ENCODE results near the gene EEPD1.
"Not testable (repeated sequence)": the region's sequence is repeated elsewhere in the genome, so short reads cannot be mapped to it uniquely, and the experiment has no call there.

The EEPD1 gene

GRCh38 chr7:36304099-36304425 is 151.0 kb downstream of the EEPD1 start:
- DNase-seq = no peak

GRCh38 chr7:36305226-36305625 is 152.2 kb downstream of the EEPD1 start:
- no peak for DNase-seq

DNA sequence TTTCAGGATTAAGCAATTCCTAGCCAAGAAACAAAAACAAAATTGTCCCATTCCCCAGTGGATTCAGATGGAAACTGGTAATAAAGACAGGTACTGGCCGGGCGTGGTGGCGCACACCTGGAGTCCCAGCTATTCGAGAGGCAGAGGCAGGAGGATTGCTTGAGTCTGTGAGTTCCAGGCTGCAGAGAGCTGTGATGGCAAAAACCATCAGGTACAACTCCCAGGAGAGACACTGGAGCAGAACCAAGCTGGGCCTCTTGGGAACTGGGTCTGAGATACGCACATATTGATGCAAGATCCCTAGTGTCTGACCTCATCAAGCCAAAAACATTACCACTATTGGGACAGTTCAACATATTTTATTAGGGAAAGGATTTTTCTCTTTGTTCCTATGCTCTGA is 152.6 kb downstream of the EEPD1 start:
- no peak for DNase-seq

- DNase-seq = no peak
Measured at GRCh38 chr7:36306222-36306621, 153.2 kb downstream of the EEPD1 start.

DNA sequence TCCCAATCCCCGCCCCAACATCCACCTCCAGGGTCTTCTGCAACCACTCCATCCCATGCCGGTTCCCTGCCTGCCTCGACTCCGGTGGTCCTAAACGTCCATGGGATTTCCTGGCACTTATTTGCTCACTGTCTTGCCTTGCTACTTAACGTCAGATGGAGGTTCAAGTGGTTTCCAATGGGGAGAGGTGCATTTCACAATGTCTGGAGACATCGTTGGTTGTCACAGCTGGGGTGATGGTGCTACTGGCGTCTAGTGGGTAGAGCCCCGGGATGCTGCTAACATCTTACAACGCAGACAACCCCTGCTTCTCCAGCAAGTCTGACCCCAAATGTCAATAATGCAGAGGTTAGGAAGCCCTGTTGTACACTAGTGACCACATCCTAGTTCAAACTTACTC is 153.7 kb downstream of the EEPD1 start:
- DNase-seq = no peak

- no peak for DNase-seq
Measured at GRCh38 chr7:36308031-36308430, 155.0 kb downstream of the EEPD1 start.

DNA sequence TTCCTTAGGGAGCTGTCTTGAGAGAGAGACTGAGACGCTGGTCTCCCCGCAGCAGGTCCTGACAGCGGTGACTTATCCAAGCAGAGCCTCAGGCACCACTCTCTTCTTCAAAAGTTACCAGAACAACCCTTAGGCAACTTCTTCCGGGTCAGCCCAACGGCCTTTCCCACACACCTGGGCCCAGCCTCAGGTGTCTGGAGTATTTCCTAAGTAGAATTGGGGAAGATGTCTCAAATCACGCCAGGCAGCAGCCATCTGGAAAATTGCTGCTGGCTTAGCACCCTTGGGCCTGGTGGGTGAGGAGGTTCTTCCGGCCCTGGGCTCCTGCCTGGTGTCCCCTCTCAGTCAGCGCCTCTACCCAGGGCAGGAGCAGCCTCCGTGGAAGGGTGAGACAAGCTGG is 156.2 kb downstream of the EEPD1 start:
- no peak for DNase-seq

- DNase-seq = no peak
Measured at GRCh38 chr7:36309716-36310115, 156.7 kb downstream of the EEPD1 start.

GRCh38 chr7:36310897-36311296 is 157.8 kb downstream of the EEPD1 start:
- DNase-seq = no peak

DNA sequence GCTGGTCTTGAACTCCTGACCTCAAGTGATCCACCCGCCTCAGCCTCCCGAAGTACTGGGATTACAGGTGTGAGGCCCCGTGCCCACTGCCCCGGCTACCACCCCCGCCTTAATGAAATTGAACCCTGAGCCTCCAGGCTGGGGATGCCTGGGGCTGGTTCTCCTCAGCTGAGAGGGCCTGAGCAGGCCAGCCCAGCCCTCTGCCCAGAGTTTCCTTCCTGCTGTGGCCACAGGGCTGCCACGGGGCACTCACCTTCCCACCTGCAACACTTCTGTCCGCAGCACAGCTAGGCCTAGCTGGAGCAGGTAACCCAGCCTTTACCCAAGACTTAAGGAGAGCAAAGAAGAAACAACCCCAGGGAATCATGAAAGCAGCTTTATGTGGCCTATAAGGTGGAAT is 158.5 kb downstream of the EEPD1 start:
- no peak for DNase-seq

DNA sequence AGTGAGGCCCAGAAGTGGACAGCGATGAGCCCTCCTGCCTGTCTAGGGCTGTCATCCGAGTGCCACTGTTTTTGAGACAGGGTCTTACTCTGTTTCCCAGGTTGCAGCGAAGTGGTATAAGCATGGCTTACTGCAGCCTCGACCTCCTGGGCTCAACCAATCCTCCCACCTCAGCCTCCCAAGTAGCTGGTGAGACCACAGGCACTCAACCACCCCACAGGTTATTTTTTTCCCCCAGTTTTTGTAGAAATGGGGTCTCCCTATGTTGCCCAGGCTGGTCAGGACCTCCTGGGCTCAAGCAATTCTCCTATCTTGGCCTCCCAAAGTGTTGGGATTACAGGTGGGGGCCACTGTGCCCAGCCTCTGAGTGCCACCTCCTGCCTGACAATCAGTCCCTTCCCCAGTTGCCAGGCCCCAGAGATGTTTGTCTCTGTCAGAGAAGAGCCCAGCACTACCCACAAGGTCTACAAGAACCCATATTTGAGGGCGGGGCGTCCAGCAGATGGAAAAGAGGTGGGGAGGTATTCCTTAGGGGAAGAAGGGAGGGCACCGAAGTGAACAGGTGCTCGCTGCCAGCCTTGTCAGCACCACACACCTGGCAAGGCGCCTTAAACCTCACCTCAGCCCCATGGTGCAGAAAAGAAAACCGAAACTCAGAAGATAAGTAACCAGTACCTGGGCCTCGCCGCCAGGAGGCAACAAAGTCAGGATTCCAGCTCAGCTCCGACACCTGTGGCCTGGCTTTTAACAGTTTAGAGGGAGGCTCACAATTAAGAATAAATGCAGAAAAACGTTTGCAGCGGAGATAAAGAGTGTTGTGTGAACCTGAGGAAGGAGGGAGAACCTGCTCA is 159.2 kb downstream of the EEPD1 start:
- DNase-seq = peak; percentile 96

- no peak for DNase-seq
Measured at GRCh38 chr7:36312915-36313334, 159.9 kb downstream of the EEPD1 start.

- no peak for DNase-seq
Measured at GRCh38 chr7:36313607-36314006, 160.6 kb downstream of the EEPD1 start.

- no peak for DNase-seq
Measured at GRCh38 chr7:36314491-36314890, 161.4 kb downstream of the EEPD1 start.

- DNase-seq = peak; percentile 4
Measured at GRCh38 chr7:36315309-36315944, 162.4 kb downstream of the EEPD1 start.

- no peak for DNase-seq
Measured at GRCh38 chr7:36316319-36316718, 163.3 kb downstream of the EEPD1 start.

DNA sequence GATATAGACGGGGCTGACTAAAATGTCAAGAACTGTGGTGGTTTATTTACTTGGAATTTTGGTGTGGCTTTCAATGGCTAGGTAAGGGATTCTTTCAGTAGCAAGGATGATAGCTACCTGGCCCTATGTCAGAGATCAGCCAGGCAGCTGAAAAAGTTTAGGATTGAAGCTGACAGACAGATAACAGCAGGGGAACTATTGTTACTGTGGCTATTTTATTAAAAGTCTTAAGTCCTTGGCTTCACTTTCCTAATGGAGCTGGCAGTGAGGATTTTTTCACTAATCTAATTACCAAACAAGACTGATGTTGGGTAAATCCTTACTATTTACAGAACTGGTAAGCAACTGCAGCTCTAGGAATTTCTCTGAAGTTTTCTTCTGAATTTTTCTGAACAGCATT is 164.2 kb downstream of the EEPD1 start:
- no peak for DNase-seq

DNA sequence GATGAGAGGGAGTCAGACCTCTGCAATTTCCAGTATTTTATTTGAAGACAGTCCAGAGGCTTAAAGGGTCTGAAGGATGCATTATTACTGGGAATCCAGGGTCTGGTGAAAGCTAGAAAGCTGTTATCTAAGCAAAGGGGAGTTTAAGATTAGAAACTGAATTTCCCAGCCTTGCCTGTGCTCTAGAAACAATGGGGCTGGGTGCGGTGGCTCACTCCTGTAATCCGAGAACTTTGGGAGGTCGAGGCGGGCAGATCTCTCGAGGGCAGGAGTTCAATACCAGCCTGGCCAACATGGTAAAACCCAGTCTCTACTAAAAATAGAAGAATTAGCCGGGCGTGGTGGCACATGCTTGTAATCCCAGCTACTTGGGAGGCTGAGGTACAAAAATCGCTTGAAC is 165.1 kb downstream of the EEPD1 start:
- DNase-seq = no peak

DNA sequence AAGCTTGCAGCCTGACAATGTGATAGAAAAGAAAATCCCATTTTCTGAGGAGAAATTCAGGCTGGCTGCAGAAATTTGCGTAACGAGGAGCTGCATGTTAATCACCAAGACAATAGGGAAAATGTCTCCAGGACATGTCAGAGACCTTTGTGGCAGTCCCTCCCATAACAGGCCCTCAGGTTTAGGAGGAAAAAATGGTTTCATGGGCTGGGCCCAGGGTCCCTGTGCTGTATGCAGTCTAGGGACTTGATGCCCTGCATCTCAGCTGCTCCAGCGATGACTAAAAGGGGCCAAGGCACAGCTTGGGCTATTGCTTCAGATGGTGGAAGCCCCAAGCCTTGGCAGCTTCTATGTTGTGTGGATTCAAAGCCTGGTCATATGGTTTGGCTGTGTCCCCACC is 168.2 kb downstream of the EEPD1 start:
- not testable (repeated sequence) for DNase-seq

GRCh38 chr7:36336390-36336789 is 183.3 kb downstream of the EEPD1 start:
- no peak for DNase-seq

DNA sequence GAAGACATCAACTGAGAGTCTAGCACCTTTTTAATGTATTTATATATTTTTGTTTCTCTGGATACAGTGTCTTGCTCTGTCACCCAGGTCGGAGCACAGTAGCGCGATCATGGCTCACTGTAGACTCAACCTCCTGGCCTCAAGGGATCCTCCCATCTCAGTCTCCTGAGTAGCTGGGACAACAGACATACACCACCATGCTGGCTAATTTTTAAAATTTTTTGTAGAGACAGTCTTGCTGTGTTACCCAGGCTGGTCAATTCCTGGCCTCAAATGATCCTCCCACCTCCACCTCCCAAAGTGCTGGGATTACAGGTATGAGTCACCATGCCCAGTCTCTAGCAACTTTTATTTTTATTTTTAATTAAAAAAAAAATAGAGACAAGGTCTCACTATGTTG is 185.2 kb downstream of the EEPD1 start:
- DNase-seq = no peak

GRCh38 chr7:36343548-36343947 is 190.5 kb downstream of the EEPD1 start:
- no peak for DNase-seq

DNA sequence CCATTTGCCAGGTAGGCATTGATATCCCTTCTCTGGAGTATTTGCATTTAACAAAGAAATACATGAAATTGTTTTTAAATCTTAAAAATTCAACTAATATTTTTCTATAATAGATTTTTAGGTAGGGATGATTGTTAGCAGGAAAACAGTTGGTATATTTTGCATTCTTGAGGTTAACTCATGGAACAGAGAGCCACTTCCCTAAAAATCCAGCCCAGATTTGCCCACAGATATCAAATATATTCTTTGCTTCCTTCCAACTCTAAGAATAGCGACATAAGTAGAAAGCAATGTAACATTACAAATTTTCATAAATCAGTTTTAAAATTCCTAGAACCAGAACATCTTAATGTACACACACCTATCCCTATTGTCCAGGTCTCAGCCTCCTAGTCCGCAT is 191.6 kb downstream of the EEPD1 start:
- DNase-seq = no peak

GRCh38 chr7:36346260-36346831 is 193.3 kb downstream of the EEPD1 start:
- DNase-seq = no peak

Measured in NCI-H2171 treated with DMSO at 0.1 percent for 48 hours (cell line).